Astrocyte of the hippocampus (primary cell): Measurements from ENCODE around the gene OVAAL.
"Not testable (repeated sequence)": the region's sequence is repeated elsewhere in the genome, so short reads cannot be mapped to it uniquely, and the experiment has no call there.

ENCODE experiments used
- DNase-seq: peaks from one replicate; pipeline ENCODE4 v3.0.0; 2011; ENCODE audit warnings: low read depth, low spot score

OVAAL gene

GRCh38 chr1:180540697-180541594 lies 17.8 kb upstream of the OVAAL start:
- peak; percentile 58 for DNase-seq

GRCh38 chr1:180542113-180542837 lies 16.5 kb upstream of the OVAAL start:
- no peak for DNase-seq

GRCh38 chr1:180542838-180543145 lies 16.0 kb upstream of the OVAAL start:
- DNase-seq: peak; percentile 34

GRCh38 chr1:180544050-180544449 lies 14.7 kb upstream of the OVAAL start:
- no peak for DNase-seq

GRCh38 chr1:180545991-180546390 lies 12.8 kb upstream of the OVAAL start:
- DNase-seq: no peak

GRCh38 chr1:180548686-180549317 lies 10.0 kb upstream of the OVAAL start:
- DNase-seq: peak; percentile 86

GRCh38 chr1:180549770-180550169 lies 9.0 kb upstream of the OVAAL start:
- DNase-seq: not testable (repeated sequence)

- no peak for DNase-seq
These were observed 8.5 kb upstream of the OVAAL start for GRCh38 chr1:180550241-180550640.

GRCh38 chr1:180551997-180552396 lies 6.8 kb upstream of the OVAAL start:
- no peak for DNase-seq

- not testable (repeated sequence) for DNase-seq
These were observed 5.7 kb upstream of the OVAAL start for GRCh38 chr1:180553046-180553445.

GRCh38 chr1:180555411-180555810 lies 3.4 kb upstream of the OVAAL start:
- no peak for DNase-seq

- no peak for DNase-seq
These were observed 1.6 kb downstream of the OVAAL start for GRCh38 chr1:180560200-180560867.

GRCh38 chr1:180560868-180561600 lies 2.3 kb downstream of the OVAAL start:
- DNase-seq: peak; percentile 59

- DNase-seq: no peak
These were observed 3.9 kb downstream of the OVAAL start for GRCh38 chr1:180562640-180563025.

GRCh38 chr1:180563026-180563827 lies 4.5 kb downstream of the OVAAL start:
- DNase-seq: peak; percentile 65

GRCh38 chr1:180565121-180565871 lies 6.5 kb downstream of the OVAAL start:
- DNase-seq: no peak

- DNase-seq: no peak
These were observed 7.3 kb downstream of the OVAAL start for GRCh38 chr1:180566026-180566425.

GRCh38 chr1:180566495-180566894 lies 7.7 kb downstream of the OVAAL start:
- no peak for DNase-seq

GRCh38 chr1:180567654-180568053 lies 8.9 kb downstream of the OVAAL start:
- DNase-seq: no peak

GRCh38 chr1:180568184-180568583 lies 9.4 kb downstream of the OVAAL start:
- DNase-seq: no peak
